Thyroid gland (tissue), 4 donors: Measurements from ENCODE around the gene BTN3A1.

Source experiments
- POLR2A ChIP-seq, 2 donors: fragments of 450-650 bp; IDR thresholded peaks; one replicate each; pipeline ENCODE4 v1.6.1; 2017; ENCODE audit warnings: antibody characterized with exemption in 2 of 2, mild to moderate bottlenecking in 2 of 2, moderate library complexity in 1 of 2
- TF ChIP-seq, protein P1 (sequence below), 6 experiments: fragments of 200-600 bp in 3 of 6; fragments of 450-650 bp in 3 of 6; sonication (generic) in 3 of 6; IDR thresholded peaks; one replicate each; pipeline ENCODE4 v1.5.1; 2016 to 2019; ENCODE audit warnings: antibody characterized with exemption in 6 of 6, mild to moderate bottlenecking in 2 of 6, inconsistent platforms in 1 of 6, moderate library complexity in 1 of 6

DNA sequence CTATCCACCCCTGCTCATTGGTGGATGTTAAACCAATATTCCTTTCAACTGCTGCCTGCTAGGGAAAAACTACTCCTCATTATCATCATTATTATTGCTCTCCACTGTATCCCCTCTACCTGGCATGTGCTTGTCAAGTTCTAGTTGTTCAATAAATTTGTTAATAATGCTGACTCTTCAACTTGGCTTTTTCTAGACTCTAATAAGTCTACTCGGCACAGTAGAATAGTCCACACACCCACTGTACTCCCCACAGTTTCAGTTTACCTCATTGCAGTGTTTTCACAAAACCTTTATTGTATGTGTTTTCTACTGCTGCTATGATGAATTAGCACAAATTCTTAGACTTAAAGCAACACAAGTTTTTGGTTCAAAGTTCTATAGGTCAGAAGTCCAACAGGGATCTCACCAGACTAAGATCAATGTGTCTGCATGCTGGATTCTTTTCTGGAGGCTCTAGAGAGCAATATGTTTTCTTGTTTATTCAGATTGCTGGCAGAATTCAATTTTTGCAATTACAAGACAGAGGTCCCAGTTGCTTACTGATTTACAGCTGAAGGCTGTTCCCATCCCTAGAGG lies 13.1 kb downstream of the BTN3A1 start:
- TF ChIP-seq, protein P1, sequence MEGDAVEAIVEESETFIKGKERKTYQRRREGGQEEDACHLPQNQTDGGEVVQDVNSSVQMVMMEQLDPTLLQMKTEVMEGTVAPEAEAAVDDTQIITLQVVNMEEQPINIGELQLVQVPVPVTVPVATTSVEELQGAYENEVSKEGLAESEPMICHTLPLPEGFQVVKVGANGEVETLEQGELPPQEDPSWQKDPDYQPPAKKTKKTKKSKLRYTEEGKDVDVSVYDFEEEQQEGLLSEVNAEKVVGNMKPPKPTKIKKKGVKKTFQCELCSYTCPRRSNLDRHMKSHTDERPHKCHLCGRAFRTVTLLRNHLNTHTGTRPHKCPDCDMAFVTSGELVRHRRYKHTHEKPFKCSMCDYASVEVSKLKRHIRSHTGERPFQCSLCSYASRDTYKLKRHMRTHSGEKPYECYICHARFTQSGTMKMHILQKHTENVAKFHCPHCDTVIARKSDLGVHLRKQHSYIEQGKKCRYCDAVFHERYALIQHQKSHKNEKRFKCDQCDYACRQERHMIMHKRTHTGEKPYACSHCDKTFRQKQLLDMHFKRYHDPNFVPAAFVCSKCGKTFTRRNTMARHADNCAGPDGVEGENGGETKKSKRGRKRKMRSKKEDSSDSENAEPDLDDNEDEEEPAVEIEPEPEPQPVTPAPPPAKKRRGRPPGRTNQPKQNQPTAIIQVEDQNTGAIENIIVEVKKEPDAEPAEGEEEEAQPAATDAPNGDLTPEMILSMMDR (IDR thresholded peaks at IDR 0.05) = no peak
- no peak for TF ChIP-seq POLR2A (IDR thresholded peaks at IDR 0.05)
